ENCODE data around the gene PI4KB. TPM values are rescaled to one million over a fixed set of nuclear protein-coding genes. Genes with fewer than 3 reads are reported as not detected.
"Not testable (repeated sequence)": the region's sequence is repeated elsewhere in the genome, so short reads cannot be mapped to it uniquely, and the experiment has no call there.

Gene PI4KB
- polyA plus RNA-seq, 3 donors from 2014 or later, result 35.1 to 65.7 (median 57.9) TPM

GRCh38 chr1:151287767-151288500 is 39.3 kb downstream of the PI4KB start:
- Mint-ChIP-seq H3K27ac (peak overlapping the region in 3 of 6 donors; percentile 48 to 82 (median 70)), H3K36me3 (peaks cover 9 to 14% (median 9%) of the 10 kb centered on the region in 3 donors), H3K4me1 (peaks cover 76 to 77% of the 10 kb centered on the region in 2 donors), H3K4me3 (peak overlapping the region in 1 of 5 donors; percentile 49), H3K27me3 (ENCODE audit: low read depth in 3 of 3) (peaks cover 12 to 24% (median 23%) of the 10 kb centered on the region in 3 donors), H3K9me3 (no peaks in the 10 kb centered on the region)
- no peak for DNase-seq

GRCh38 chr1:151287341-151287699 is 39.9 kb downstream of the PI4KB start:
- Mint-ChIP-seq H3K4me1 (peaks cover 71% of the 10 kb centered on the region in 2 donors), H3K27ac (no peak overlapping the region), H3K27me3 (ENCODE audit: low read depth in 3 of 3) (peaks cover 9 to 23% (median 19%) of the 10 kb centered on the region in 3 donors), H3K9me3 (no peaks in the 10 kb centered on the region), H3K36me3 (peaks cover 9 to 14% (median 9%) of the 10 kb centered on the region in 3 donors), H3K4me3 (no peak overlapping the region)
- no peak for DNase-seq

- peaks cover 9 to 14% (median 9%) of the 10 kb centered on the region in 3 donors for H3K36me3 Mint-ChIP-seq
- peaks cover 66% of the 10 kb centered on the region in 2 donors for H3K4me1 Mint-ChIP-seq
- no peak for DNase-seq
- no peak overlapping the region for H3K4me3 Mint-ChIP-seq
- no peaks in the 10 kb centered on the region for H3K9me3 Mint-ChIP-seq
- H3K27me3 Mint-ChIP-seq (ENCODE audit: low read depth in 3 of 3), result peaks cover 14 to 27% (median 22%) of the 10 kb centered on the region in 3 donors
- peak overlapping the region in 1 of 6 donors; percentile 35 for H3K27ac Mint-ChIP-seq
Observed at GRCh38 chr1:151286619-151287340, 40.4 kb downstream of the PI4KB start.

GRCh38 chr1:151284013-151284577 is 43.1 kb downstream of the PI4KB start:
- peak overlapping the region; percentile 63 to 93 (median 90) for H3K27ac Mint-ChIP-seq
- H3K4me3 Mint-ChIP-seq, result peak overlapping the region; percentile 93 to 99 (median 94)
- no peaks in the 10 kb centered on the region for H3K9me3 Mint-ChIP-seq
- DNase-seq, result no peak
- H3K4me1 Mint-ChIP-seq, result peaks cover 46 to 48% of the 10 kb centered on the region in 2 donors
- peaks cover 9 to 14% (median 9%) of the 10 kb centered on the region in 3 donors for H3K36me3 Mint-ChIP-seq
- H3K27me3 Mint-ChIP-seq (ENCODE audit: low read depth in 3 of 3), result peaks cover 20 to 25% (median 22%) of the 10 kb centered on the region in 3 donors

GRCh38 chr1:151282883-151283725 is 44.1 kb downstream of the PI4KB start:
- Mint-ChIP-seq H3K4me1 (peaks cover 36 to 38% of the 10 kb centered on the region in 2 donors), H3K4me3 (peak overlapping the region; percentile 93 to 99 (median 94)), H3K36me3 (peaks cover 2 to 5% (median 3%) of the 10 kb centered on the region in 3 donors), H3K27ac (peak overlapping the region; percentile 63 to 93 (median 90)), H3K9me3 (no peaks in the 10 kb centered on the region), H3K27me3 (ENCODE audit: low read depth in 3 of 3) (peaks cover 19 to 22% (median 20%) of the 10 kb centered on the region in 3 donors)
- peak in 1 of 3 donors; percentile 31 for DNase-seq

- Mint-ChIP-seq H3K27ac (peak within 1 kb of the TSS; percentile 94 to 100 (median 99)), H3K27me3 (ENCODE audit: low read depth in 3 of 3) (peaks cover 19 to 23% (median 22%) of the 10 kb centered on the region in 3 donors), H3K36me3 (peaks cover 2 to 5% (median 3%) of the 10 kb centered on the region in 3 donors), H3K4me3 (peak within 1 kb of the TSS; percentile 93 to 99 (median 99)), H3K9me3 (no peaks in the 10 kb centered on the region), H3K4me1 (peaks cover 34 to 36% of the 10 kb centered on the region in 2 donors)
- peak; percentile 99 for DNase-seq
Observed at GRCh38 chr1:151281969-151282882, 45.0 kb downstream of the PI4KB start, which contains the start of gene ZNF687. TSS of gene ZNF687 (plus strand) at chr1:151282299. CDS start at chr1:151286292, 3,993 bp downstream.

- H3K4me1 Mint-ChIP-seq, result peaks cover 30 to 36% of the 10 kb centered on the region in 2 donors
Observed at GRCh38 chr1:151281225-151281968, 45.8 kb downstream of the PI4KB start.

GRCh38 chr1:151277249-151277648 is 50.0 kb downstream of the PI4KB start:
- H3K4me1 Mint-ChIP-seq, result peaks cover 5 to 7% of the 10 kb centered on the region in 2 donors
- no peak overlapping the region for H3K27ac Mint-ChIP-seq
- DNase-seq, result no peak
- H3K27me3 Mint-ChIP-seq (ENCODE audit: low read depth in 3 of 3), result peaks cover 12 to 20% (median 14%) of the 10 kb centered on the region in 3 donors
- peaks cover 0 to 5% (median 3%) of the 10 kb centered on the region in 3 donors for H3K36me3 Mint-ChIP-seq
- no peaks in the 10 kb centered on the region for H3K9me3 Mint-ChIP-seq
- no peak overlapping the region for H3K4me3 Mint-ChIP-seq

More at GRCh38 chr1:151281225-151281968, 45.8 kb downstream of the PI4KB start:
- H3K27ac Mint-ChIP-seq, result peak overlapping the region; percentile 94 to 100 (median 99)
- peak; percentile 95 for DNase-seq
- H3K9me3 Mint-ChIP-seq, result no peaks in the 10 kb centered on the region
- peaks cover 19 to 25% (median 23%) of the 10 kb centered on the region in 3 donors for H3K27me3 Mint-ChIP-seq (ENCODE audit: low read depth in 3 of 3)
- H3K36me3 Mint-ChIP-seq, result peaks cover 2 to 5% (median 3%) of the 10 kb centered on the region in 3 donors
- H3K4me3 Mint-ChIP-seq, result peak overlapping the region; percentile 93 to 99 (median 99)

GRCh38 chr1:151275341-151275740 is 51.9 kb downstream of the PI4KB start:
- not testable (repeated sequence) for H3K27ac Mint-ChIP-seq; H3K36me3 Mint-ChIP-seq; H3K27me3 Mint-ChIP-seq (ENCODE audit: low read depth in 3 of 3); H3K4me1 Mint-ChIP-seq; H3K4me3 Mint-ChIP-seq; H3K9me3 Mint-ChIP-seq; DNase-seq

- no peaks in the 10 kb centered on the region for H3K4me1 Mint-ChIP-seq
- peaks cover 3 to 13% (median 8%) of the 10 kb centered on the region in 3 donors for H3K36me3 Mint-ChIP-seq
- no peak overlapping the region for H3K27ac Mint-ChIP-seq
- peaks cover 0 to 5% (median 2%) of the 10 kb centered on the region in 3 donors for H3K27me3 Mint-ChIP-seq (ENCODE audit: low read depth in 3 of 3)
- no peaks in the 10 kb centered on the region for H3K9me3 Mint-ChIP-seq
- DNase-seq, result no peak
- no peak overlapping the region for H3K4me3 Mint-ChIP-seq
Observed at GRCh38 chr1:151273924-151274466, 53.2 kb downstream of the PI4KB start.

- Mint-ChIP-seq H3K27ac (peak overlapping the region in 1 of 6 donors; percentile 64), H3K4me1 (no peaks in the 10 kb centered on the region), H3K36me3 (peaks cover 12 to 44% (median 26%) of the 10 kb centered on the region in 3 donors), H3K27me3 (ENCODE audit: low read depth in 3 of 3) (no peaks in the 10 kb centered on the region), H3K9me3 (no peaks in the 10 kb centered on the region), H3K4me3 (no peak overlapping the region)
- no peak for DNase-seq
Observed at GRCh38 chr1:151267760-151268159, 59.5 kb downstream of the PI4KB start.

Data from immature natural killer cell (primary cell).